HCT116 (cell line): Measurements from ENCODE around the gene FGD4. TPM values are rescaled to one million over a fixed set of nuclear protein-coding genes. Genes with fewer than 3 reads are reported as not detected.

Source experiments
- ATAC-seq: fragments of 200-7000 bp; cut with Tn5 transposase; 2 replicates; pipeline ENCODE4 v1.9.1; 2020; ENCODE audit warnings: mild to moderate bottlenecking, moderate library complexity
- BruUV-seq: library from RNA; stranded (reverse); fragments of 400-500 nt; replicated peaks from 2 replicates; lab custom pipeline; 2021; lab: Mats Ljungman, UMichigan
- CTCF ChIA-PET: fragments of 300-600 bp; sonication (Branson Sonifier 250); formaldehyde crosslinking; loops from one replicate; lab custom pipeline; 2021; ENCODE audit warnings: antibody characterized with exemption; lab: Charles Lee
- POLR2A ChIA-PET: fragments of 300-600, 350-600 bp; sonication (Branson Sonifier 250); formaldehyde crosslinking; loops from one replicate; lab custom pipeline; 2021; ENCODE audit warnings: antibody characterized with exemption; lab: Charles Lee
- RAD21 ChIA-PET, 2 experiments: fragments of 300-600 bp; sonication (Branson Sonifier 250); formaldehyde crosslinking; loops; one replicate each; lab custom pipeline; 2023; ENCODE audit warnings: low total read pairs in 2 of 2; ENCODE audit not compliant: uncharacterized antibody in 2 of 2, unreplicated experiment in 2 of 2, low non-redundant PET in 1 of 2; lab: Charles Lee
- DNase-seq: peaks from one replicate; pipeline ENCODE4 v3.0.0-alpha.2; 2010; ENCODE audit warnings: low read depth, low spot score
- H2AFZ ChIP-seq: fragments of 200-600 bp; shearing (Covaris generic), sonication (generic); 2 replicates; pipeline ENCODE4 v1.6.1; 2017; ENCODE audit warnings: low read depth, mixed run types, mixed read lengths, antibody characterized with exemption, low read length; ENCODE audit not compliant: poor library complexity, severe bottlenecking
- H3K27ac ChIP-seq: 2 replicates; pipeline ENCODE4 v1.5.1; 2012; ENCODE audit warnings: low read depth, low read length
- H3K27me3 ChIP-seq: fragments of 200-600 bp; sonication (generic); 2 replicates; pipeline ENCODE4 v1.6.1; 2016; ENCODE audit warnings: mixed run types, low read length, mixed read lengths; ENCODE audit not compliant: insufficient read depth
- H3K36me3 ChIP-seq, 2 experiments: fragments of 200-500 bp in 1 of 2; fragments of 200-600 bp in 1 of 2; sonication (Bioruptor generic) in 1 of 2; sonication (generic) in 1 of 2; 2 replicates each; pipeline versions ENCODE4 v1.5.1 to v1.6.1; 2014 to 2016; ENCODE audit warnings: low read length in 2 of 2, inconsistent platforms in 1 of 2, mixed read lengths in 1 of 2, mixed run types in 1 of 2; ENCODE audit not compliant: insufficient read depth in 2 of 2, control insufficient read depth in 1 of 2
- H3K4me1 ChIP-seq, 2 experiments: fragments of 200-600 bp in 1 of 2; sonication (generic) in 1 of 2; 2 replicates each; pipeline versions ENCODE4 v1.5.1 to v1.6.1; 2012 to 2017; ENCODE audit warnings: low read length in 2 of 2, inconsistent platforms in 1 of 2, mild to moderate bottlenecking in 1 of 2, mixed read lengths in 1 of 2, mixed run types in 1 of 2, moderate library complexity in 1 of 2; ENCODE audit not compliant: insufficient read depth in 2 of 2, control insufficient read depth in 1 of 2
- H3K4me2 ChIP-seq: fragments of 200-600 bp; sonication (generic); 2 replicates; pipeline ENCODE4 v1.6.1; 2017; ENCODE audit warnings: mixed run types, low read length, mixed read lengths
- H3K4me3 ChIP-seq, 2 experiments: fragments of 200-600 bp in 1 of 2; sonication (generic) in 1 of 2; replicated peaks in 1 of 2; 2 replicates each; pipeline ENCODE4 v1.5.1; 2011 to 2016; ENCODE audit warnings: low read length in 2 of 2, control low read depth in 1 of 2, low read depth in 1 of 2, mild to moderate bottlenecking in 1 of 2, mixed read lengths in 1 of 2, mixed run types in 1 of 2
- H3K79me2 ChIP-seq: fragments of 200-600 bp; sonication (generic); 2 replicates; pipeline ENCODE4 v1.6.1; 2017; ENCODE audit warnings: mild to moderate bottlenecking, mixed run types, low read length, moderate library complexity, mixed read lengths; ENCODE audit not compliant: insufficient read depth
- H3K9ac ChIP-seq: fragments of 200-600 bp; sonication (generic); 2 replicates; pipeline ENCODE4 v1.6.1; 2016; ENCODE audit warnings: low read length, mixed read lengths
- H3K9me2 ChIP-seq: fragments of 200-600 bp; sonication (generic), shearing (Covaris generic); 2 replicates; pipeline ENCODE4 v1.6.1; 2017; ENCODE audit warnings: mixed run types, mild to moderate bottlenecking, moderate library complexity; ENCODE audit not compliant: insufficient read depth
- H3K9me3 ChIP-seq, 2 experiments: fragments of 200-500 bp in 1 of 2; fragments of 200-600 bp in 1 of 2; sonication (Bioruptor generic) in 1 of 2; sonication (generic) in 1 of 2; 2 replicates each; pipeline ENCODE4 v1.6.1; 2014 to 2017; ENCODE audit warnings: low read length in 2 of 2, mixed read lengths in 2 of 2, inconsistent platforms in 1 of 2, low read depth in 1 of 2, mild to moderate bottlenecking in 1 of 2, mixed run types in 1 of 2, moderate library complexity in 1 of 2; ENCODE audit not compliant: control insufficient read depth in 1 of 2, insufficient read depth in 1 of 2
- H4K20me1 ChIP-seq: fragments of 200-600 bp; sonication (generic), shearing (Covaris generic); 2 replicates; pipeline ENCODE4 v1.6.1; 2017; ENCODE audit warnings: mixed run types, mild to moderate bottlenecking, moderate library complexity; ENCODE audit not compliant: insufficient read depth
- CBX3 ChIP-seq: IDR thresholded peaks from 2 replicates; pipeline ENCODE4 v1.6.1; 2012; ENCODE audit warnings: low read depth
- EGR1 ChIP-seq: IDR thresholded peaks from 2 replicates; pipeline ENCODE4 v1.6.1; 2012; ENCODE audit warnings: low read depth
- EZH2phosphoT487 ChIP-seq: fragments of 200-600 bp; IDR thresholded peaks from 2 replicates; pipeline ENCODE4 v1.6.1; 2018; ENCODE audit warnings: antibody characterized with exemption, borderline replicate concordance
- POLR2A ChIP-seq: IDR thresholded peaks from 2 replicates; pipeline ENCODE4 v1.7.0; 2011; ENCODE audit warnings: borderline replicate concordance; ENCODE audit not compliant: insufficient read depth, insufficient read length; ENCODE audit errors: extremely low read depth
- REST ChIP-seq: IDR thresholded peaks from 2 replicates; pipeline ENCODE4 v1.6.1; 2012; ENCODE audit warnings: low read depth
- SIN3A ChIP-seq: IDR thresholded peaks from 2 replicates; pipeline ENCODE4 v1.6.1; 2012; ENCODE audit warnings: low read depth
- SP1 ChIP-seq: IDR thresholded peaks from 2 replicates; pipeline ENCODE4 v1.6.1; 2012; ENCODE audit warnings: low read depth
- TCF7L2 ChIP-seq: IDR thresholded peaks from 2 replicates; pipeline ENCODE4 v1.7.0; 2011; ENCODE audit warnings: borderline replicate concordance, inconsistent platforms; ENCODE audit not compliant: insufficient read depth, insufficient read length; ENCODE audit errors: extremely low read depth
- YY1 ChIP-seq: IDR thresholded peaks from 2 replicates; pipeline ENCODE4 v1.6.1; 2011; ENCODE audit warnings: low read length, low read depth, moderate library complexity, mild to moderate bottlenecking; ENCODE audit not compliant: insufficient replicate concordance; ENCODE audit errors: extremely low read depth
- ZBTB33 ChIP-seq: IDR thresholded peaks from 2 replicates; pipeline ENCODE4 v1.6.1; 2011; ENCODE audit warnings: mild to moderate bottlenecking, low read length, moderate library complexity; ENCODE audit not compliant: insufficient replicate concordance; ENCODE audit errors: extremely low read depth
- ZFX ChIP-seq: fragments of 450-650 bp; IDR thresholded peaks from 2 replicates; pipeline ENCODE4 v1.6.1; 2017
- ZNF274 ChIP-seq: fragments of 200-500 bp; sonication (Bioruptor generic); IDR thresholded peaks from 2 replicates; pipeline ENCODE4 v1.6.1; 2014; ENCODE audit warnings: mild to moderate bottlenecking, low read depth, low read length, inconsistent platforms
- intact Hi-C: fragments of 100-400 bp; cut with micrococcal nuclease; formaldehyde crosslinking; loops from 2 replicates; pipeline ENCODE4 v1.10.0; 2022
- total RNA-seq: library from RNA; stranded (reverse); gene quantifications from one replicate; pipeline ENCODE4 v1.2.1, GENCODE V29; 2021; ENCODE audit not compliant: unreplicated experiment

The FGD4 gene
- total RNA-seq, 1 experiment from 2014 or later: 7.7 TPM

- H3K4me1 ChIP-seq: no peaks in the 10 kb centered on the region
- ATAC-seq (no peak), DNase-seq (no peak)
- H3K9ac ChIP-seq: no peak overlapping the region
- no peaks in the 10 kb centered on the region for H4K20me1 ChIP-seq
- POLR2A ChIA-PET: no interaction called here
- no peaks in the 10 kb centered on the region for H3K9me2 ChIP-seq
- H3K4me3 ChIP-seq: no peak overlapping the region
- CTCF ChIA-PET: no interaction called here
- BruUV-seq: no TSS peak
- H3K36me3 ChIP-seq: no peaks in the 10 kb centered on the region
- no peak overlapping the region for H2AFZ ChIP-seq
- intact Hi-C loops: no loop called here
- RAD21 ChIA-PET: no interaction called here
- H3K9me3 ChIP-seq: no peaks in the 10 kb centered on the region
- H3K4me2 ChIP-seq: no peak overlapping the region
- TF ChIP-seq CBX3 (no peak), ZNF274 (no peak), TCF7L2 (no peak), EGR1 (no peak)
- H3K27ac ChIP-seq: no peak overlapping the region
- H3K79me2 ChIP-seq: no peaks in the 10 kb centered on the region
- no peaks in the 10 kb centered on the region for H3K27me3 ChIP-seq
Measured at GRCh38 chr12:32541754-32542374, 142.5 kb downstream of the FGD4 start.

- Histone ChIP-seq H3K4me1 (no peaks in the 10 kb centered on the region), H3K79me2 (no peaks in the 10 kb centered on the region), H3K27ac (no peak overlapping the region), H3K9ac (no peak overlapping the region), H3K4me2 (no peak overlapping the region), H3K9me2 (no peaks in the 10 kb centered on the region), H3K4me3 (no peak overlapping the region), H4K20me1 (no peaks in the 10 kb centered on the region), H3K27me3 (no peaks in the 10 kb centered on the region), H3K36me3 (no peaks in the 10 kb centered on the region), H3K9me3 (no peaks in the 10 kb centered on the region), H2AFZ (no peak overlapping the region)
- no TSS peak for BruUV-seq
- intact Hi-C loops: no loop called here
- no peak for ATAC-seq
- CTCF ChIA-PET: no interaction called here
- POLR2A ChIA-PET: no interaction called here
- RAD21 ChIA-PET: no interaction called here
- DNase-seq: no peak
- no peak for TF ChIP-seq YY1
- TF ChIP-seq SIN3A: no peak
- no peak for TF ChIP-seq EZH2phosphoT487
- no peak for TF ChIP-seq ZFX
- no peak for TF ChIP-seq CBX3
- TF ChIP-seq SP1: no peak
- TF ChIP-seq POLR2A: no peak
- no peak for TF ChIP-seq REST
- TF ChIP-seq EGR1: no peak
- no peak for TF ChIP-seq ZBTB33
- no peak for TF ChIP-seq TCF7L2
- no peak for TF ChIP-seq ZNF274
Measured at GRCh38 chr12:32542428-32543229, 143.3 kb downstream of the FGD4 start.
